Muscle of arm (tissue), 12 donors: ENCODE measurements around the gene TMEM120B. TPM values are rescaled to one million over a fixed set of nuclear protein-coding genes. Genes with fewer than 3 reads are reported as not detected.
"Not testable (repeated sequence)": the region's sequence is repeated elsewhere in the genome, so short reads cannot be mapped to it uniquely, and the experiment has no call there.

Experiments used
- DNase-seq: peaks from one replicate; pipeline ENCODE4 v3.0.0-alpha.2; 2013
- polyA plus RNA-seq, 12 donors: library from polyadenylated mRNA; unstranded; fragments of 120-200 nt; gene quantifications; one replicate each; pipeline ENCODE4 v1.2.1, GENCODE V29; 2013; ENCODE audit not compliant: insufficient read length in 12 of 12

Gene TMEM120B
- polyA plus RNA-seq, 12 donors: 11.1 to 29.8 (median 19.1) TPM; not detected in 1

DNA sequence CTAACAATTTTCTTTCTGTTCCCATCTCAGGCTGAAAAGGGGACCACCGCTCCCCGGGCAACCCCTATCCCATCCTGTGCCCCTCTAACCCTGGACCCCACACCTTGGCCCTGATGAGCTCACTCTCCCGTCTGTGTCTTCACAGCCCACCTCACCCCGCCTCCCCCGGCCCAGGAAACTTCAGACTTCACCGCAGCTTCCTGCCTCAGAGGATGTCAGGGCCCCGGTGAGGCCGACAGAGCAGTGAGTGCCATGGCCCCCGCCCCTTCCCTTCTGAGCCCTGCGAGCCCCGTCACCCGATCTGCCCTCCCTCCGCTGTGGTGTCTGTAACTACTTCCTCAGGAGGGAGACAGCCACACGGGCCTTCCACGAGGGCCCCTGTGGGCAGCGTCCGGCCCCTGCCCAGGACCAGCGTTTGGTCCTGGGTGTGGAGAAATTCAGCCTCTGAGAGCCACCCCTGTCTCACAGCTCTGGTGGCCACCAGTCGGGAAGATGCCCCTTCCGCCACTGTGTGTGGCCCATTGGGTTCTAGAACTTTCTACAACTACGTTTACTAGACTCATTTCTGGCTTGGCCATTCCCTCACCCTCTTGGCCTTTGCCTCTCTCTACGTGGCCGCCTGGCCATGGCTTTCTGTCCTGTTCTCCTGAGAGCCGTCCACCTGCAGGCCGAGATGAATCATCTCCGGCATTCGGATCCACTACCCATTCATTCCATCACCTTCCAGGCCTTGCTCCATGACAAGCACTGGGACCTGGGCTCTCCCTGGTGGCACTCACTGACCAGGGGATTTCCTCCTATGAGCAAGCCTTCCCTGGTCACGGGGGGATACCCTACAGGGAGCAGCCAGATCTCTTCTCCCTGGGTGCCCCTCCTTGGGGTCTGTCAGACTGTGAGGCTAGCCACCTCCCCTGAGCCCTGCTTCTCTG lies 77.5 kb downstream of the TMEM120B start:
- no peak for DNase-seq

DNA sequence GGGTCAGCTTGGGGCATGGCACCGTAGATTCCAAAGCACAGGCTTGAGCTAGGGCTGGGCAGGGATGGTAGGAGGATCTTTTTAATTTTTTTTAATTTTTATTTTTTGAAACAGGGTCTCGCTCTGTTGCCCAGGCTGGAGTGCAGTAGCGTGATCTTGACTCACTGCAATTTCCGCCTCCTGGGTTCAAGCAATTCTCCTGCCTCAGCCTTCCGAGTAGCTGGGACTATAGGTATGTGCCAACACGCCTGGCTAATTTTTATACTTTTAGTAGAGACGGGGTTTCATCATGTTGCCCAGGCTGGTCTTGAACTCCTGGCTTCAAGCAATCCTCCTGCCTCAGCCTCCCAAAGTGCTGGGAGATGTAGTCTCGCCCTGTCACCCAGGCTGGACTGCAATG lies 78.2 kb downstream of the TMEM120B start:
- DNase-seq: not testable (repeated sequence)

DNA sequence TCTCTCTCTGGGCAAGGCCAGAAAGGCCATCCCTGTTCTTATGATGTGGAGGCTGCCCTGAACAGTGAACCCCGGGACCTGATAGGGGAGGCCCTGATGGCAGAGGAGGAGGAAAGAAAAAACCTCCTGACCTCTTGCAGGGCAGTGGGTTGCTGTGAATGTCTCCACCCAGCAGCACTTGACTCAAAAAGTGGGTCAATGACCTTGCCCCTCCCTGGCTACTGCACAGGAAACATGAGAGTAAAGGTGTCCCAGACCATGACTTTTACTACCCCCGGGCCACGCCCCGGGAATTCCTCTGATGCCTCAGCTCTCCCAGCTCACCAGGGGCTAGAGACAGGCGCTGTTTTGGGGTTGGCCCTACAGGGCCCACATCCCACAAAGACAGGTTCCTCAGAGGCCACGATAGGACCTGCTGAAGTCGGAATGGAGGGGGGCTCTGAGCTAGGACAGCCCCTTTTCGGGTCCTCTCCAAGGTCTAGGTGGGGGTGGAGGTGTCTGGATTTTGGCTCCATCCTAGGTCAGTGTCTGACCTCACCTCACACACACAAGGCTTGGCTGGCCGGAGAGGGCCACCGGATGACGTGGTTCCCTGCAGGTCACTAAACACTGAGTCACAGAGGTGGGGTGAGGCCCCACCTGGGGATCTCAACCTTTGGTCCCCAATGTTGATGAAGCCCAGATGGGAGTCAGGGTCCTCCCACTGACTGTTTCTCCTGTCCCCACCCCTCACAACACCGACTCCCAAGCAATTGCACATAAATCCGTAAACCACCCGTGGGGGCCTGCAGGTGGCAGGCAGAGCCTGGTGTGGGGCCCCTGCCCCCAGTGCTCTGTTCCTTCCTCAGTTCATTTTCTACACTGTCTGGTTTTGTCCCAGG lies 79.4 kb downstream of the TMEM120B start:
- no peak for DNase-seq

DNA sequence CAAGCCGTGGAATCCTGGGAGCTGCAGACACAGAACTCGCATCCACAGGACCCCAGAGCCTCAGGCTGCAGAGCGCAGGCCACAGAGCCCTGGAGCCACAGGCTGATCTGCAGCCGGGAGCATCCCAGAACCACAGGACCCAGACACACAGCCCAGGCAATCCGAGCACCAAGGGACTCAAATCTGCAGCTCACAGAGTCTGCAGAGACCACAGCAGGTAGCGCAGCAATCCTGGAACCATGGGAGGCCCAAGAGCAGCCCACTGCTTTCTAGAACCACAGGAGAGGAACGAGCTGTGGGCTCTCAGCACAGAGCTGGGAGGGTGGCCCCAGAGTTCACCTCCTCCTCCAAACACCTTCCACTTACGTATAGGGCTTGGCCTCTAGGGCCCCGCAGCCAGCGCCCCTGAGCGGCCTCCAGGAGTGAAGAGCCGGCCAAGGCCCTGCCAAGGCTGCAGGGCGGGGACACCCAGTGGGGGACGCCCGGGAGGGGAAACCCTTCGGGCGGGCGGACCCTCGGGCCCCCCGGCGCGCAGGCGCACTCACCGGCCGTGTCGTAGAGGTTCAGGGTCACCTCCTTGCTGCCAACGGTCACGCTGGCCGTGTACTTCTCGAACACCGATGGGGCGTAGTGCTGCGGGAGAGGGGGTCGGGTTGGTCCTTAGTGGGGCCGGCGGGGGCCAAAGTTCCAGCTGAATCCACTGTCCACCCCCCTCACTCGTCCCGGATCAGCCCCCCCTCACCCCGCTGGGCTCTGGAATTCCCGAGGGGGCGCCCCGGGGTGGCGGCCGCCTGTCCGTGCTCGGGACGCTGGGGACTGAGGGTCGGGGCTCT lies 80.3 kb downstream of the TMEM120B start:
- no peak for DNase-seq

DNA sequence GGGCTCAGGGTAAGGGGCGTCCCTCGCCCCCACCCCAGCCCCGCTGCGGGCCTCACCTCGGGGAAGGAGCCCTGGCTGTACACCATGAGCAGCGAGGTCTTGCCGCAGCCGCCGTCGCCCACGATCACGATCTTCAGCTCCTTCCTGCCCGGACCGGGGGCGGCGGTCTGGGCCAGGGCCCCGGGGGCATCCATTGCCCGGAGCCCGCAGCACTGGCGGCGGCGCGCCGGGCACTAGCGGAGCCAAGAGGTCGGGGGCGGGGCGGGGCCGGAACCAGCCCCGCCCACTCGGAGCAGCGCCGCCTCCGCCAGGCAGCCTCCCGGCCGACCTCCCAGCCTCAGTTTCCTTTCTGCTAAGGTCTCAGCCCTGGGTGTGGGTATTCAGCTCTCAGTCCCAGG lies 80.9 kb downstream of the TMEM120B start, which contains the start of gene RHOF:
Gene RHOF, minus strand, starts transcription at position 249 of the 398 bp plus-strand sequence. Its CDS starts 55 bp downstream, at position 194.
- no peak for DNase-seq

DNA sequence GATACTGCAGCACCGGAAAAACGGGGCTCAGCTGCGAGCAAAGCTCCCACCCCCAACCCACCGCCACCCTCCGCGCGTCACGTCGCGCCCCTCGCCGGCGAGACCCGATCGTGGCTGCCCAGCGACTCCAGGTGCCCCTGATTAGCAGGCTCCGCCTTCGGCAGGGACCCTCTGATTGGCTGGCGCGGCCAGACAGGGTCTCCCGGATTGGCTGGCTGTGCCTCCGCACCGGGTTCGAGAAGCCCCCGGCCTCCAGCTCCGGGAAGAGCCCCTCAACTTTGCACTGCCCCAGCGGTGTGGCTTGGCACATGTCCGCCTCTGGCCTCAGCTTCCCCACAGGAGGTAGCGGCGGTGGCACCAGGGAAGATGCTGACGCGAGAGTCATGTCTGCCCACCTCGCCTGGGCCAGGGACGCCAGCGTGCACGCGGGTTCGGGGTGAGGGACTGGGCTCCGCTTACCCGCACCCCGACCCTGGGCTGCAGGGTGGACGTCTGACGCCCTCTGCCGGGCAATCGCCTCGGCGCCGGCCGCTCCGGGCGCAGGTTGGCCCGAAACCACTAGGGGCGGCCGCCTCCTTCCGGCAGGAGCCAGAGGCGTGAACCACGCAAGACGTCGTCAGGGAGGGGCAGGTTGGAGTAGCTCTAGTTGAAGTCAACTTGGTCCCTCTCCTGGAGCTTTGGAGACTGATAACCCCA lies 81.4 kb downstream of the TMEM120B start:
- peak; percentile 91 for DNase-seq

DNA sequence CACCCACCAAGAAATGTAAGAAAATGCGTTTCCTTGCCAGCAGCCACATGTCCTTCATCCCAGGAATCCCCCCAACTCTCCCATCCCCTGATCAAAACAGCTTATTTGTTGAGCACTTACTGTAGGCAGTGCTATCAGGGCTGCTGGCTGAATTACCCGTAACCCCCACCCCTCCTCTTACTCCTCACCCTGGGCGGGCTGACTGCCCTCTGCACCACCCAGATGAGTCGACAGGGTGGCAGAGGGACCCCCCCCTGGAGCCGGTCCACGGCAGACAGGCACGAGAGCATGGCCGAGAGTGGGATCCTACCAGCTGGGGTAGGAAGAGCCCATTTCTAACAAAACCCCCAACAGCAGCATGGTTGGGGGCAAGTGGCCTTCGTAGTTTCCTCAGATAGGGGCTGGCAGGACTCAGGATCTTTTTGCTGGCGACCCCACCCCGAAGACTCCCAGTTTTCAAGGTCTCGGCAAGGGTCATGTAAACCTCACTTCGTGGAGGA lies 82.0 kb downstream of the TMEM120B start:
- DNase-seq: no peak

DNA sequence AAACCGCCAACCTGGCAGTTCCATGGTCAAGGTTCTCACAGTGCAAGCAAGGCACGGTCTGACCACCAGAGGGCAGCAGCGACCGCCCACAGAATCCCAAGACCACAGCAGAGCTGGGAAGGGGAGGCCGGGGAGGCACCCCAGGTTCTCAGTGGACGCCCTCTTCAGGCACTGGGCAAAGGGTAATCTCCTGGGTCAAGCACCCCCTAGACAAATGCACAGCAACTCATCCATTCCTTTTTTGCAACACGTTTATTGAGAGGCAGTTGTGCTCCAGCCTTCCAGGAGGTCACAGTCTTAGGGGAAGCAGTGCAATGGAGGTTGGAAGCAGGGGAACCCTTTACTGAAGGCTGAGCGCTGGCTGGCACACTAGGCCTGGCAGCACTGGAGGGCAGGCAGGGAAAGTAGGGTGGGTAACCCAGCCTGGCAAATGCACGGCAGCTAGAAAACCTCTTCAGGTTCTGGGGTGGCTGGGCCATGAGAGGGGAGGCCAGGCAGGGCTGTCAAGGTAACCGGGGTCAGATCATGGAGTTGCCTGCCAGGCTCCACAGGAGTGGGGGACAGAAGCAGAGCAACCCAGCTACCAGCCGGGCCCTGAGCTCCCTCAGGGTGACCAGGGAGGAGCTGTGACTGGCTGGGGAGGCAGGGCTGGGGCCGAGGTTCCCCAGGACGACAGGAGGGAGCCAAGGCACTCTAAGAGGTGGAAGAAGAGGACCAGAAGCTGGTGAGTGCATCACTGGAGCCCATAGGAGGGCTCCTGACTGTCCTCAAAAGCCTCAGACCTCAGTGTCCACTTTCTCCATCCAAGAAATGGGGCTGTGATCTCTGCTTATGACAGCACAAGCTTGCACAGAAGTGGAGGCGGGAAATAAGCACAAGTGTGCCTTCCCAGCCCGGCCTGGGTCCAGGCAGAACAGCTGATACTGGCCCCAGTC lies 82.7 kb downstream of the TMEM120B start:
- DNase-seq: peak; percentile 95

DNA sequence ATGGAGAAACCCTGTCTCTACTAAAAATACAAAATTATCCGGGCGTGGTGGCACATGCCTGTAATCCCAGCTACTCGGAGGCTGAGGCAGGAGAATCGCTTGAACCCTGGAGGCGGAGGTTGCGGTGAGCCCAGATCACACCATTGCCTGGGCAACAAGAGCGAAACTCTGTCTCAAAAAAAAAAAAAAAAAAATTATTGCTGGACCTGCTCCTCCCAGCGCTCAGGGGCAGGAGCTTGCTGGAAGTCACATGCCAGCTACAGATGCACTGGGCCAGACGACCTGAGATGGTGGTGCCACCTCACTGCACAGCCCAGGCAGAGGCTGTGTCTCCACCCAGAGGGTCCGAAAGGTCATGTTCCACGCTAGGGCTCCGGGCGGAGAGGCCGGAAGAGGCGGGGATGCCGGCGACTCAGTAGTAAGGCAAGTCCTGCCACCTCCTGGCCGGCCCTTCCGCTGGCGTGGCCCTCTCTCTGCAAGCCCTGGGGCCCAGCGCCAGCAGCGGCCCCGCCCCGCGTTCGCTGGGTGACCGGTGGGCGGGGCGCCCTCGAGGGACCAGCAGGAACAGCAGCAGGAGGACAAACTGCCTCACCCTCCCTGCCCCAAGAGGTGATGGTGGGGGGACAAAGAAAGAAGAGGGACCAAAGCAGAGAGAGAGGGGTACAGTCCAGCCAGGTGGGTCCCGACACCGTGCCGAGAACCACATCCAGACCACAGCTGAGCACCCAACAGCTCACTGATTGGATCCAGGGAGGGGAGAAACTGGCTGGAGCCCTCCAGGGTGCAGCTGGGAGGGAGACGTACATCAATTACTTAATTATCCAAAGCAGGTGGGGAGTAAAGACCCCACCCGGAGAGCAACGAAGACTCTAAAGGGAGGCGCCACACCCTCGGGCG lies 84.6 kb downstream of the TMEM120B start:
- no peak for DNase-seq

DNA sequence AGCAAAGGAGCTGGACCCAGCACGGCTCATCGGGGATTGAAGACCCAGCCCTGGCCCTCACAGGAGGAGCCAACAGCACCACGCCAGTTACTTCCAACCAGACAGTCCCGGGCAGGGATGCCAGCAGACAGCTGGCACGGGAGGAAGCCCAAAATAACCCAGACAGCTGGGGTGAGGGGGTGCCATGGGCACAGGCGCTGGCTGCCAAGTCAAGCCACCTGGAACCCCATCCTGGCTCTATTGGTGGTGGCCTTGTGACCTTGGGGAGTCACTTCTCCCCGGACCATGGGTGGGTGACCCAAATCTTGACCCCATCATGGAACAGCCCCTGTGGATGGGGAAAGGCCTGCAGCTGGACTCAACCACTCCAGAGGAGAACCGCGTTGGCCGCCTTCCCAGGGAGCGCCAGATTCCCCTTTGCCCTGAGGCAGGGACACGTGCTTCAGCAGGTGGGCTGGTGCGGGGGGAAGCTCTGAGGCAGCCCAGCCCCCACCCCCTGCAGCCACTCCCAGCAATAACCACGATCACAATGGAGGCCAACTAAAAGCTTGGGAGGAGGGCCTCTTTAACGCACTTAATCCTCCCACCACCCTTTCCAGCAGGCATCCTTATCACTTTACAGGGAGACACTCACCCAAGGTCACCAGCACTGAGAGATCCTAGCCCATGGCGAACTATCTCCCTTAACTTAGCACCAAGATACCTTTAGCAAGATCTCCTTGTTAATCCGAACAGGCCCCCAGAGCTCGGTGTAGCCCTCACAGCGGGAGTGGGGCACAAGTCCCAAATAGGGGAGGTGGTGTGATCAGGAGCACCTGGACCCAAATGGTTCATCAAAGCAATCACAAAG lies 85.6 kb downstream of the TMEM120B start:
- DNase-seq: no peak

DNA sequence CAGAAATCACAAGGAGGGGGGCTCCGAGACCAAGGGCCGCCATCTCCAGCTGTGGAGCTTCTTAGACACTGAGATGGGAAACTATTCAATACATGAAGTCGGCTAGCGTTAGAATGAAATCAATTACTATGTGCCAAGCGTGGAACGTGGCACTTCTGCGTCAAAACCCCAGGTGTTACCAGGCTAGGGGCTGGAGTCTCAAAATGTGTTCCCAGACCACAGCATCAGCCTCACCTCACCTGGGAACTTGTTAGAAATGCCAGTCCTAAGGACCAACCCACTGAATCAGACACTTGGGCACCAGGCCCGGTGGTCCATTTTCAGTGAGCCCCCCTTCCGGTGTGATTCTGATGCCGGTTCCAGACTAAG lies 86.2 kb downstream of the TMEM120B start:
- no peak for DNase-seq

DNA sequence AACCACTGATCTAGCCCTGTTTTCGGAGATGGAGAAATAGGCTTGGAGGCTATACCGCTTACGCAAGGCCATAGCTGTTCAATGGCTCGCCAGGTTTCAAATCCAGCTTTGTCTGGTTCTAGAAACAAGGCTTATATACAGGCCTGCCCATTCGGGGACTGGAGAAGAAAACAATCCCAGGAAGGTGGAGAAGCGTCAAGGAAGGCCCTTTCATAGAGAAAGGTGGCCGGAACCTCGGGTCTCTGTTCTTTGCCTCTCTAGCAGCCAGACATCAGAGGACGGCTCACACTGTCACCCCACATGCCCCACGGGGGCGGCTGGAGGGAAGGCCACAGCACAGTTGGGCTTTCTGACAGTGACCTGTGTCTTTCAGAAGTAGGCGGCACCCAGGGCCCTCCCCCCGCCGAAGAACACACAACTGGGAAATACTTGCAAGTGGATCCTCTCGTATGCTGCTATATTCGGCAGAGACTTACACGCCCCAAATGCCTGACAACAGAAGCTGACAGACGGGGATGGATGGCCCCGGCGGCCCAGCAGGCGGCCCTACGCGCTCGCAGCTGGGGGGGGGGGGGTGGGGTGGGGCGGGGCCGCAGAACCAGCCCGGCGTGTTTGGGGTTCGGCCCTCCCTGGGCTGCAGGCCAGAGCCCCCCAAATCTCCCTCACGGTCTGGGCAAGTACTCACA lies 86.7 kb downstream of the TMEM120B start:
- no peak for DNase-seq

DNA sequence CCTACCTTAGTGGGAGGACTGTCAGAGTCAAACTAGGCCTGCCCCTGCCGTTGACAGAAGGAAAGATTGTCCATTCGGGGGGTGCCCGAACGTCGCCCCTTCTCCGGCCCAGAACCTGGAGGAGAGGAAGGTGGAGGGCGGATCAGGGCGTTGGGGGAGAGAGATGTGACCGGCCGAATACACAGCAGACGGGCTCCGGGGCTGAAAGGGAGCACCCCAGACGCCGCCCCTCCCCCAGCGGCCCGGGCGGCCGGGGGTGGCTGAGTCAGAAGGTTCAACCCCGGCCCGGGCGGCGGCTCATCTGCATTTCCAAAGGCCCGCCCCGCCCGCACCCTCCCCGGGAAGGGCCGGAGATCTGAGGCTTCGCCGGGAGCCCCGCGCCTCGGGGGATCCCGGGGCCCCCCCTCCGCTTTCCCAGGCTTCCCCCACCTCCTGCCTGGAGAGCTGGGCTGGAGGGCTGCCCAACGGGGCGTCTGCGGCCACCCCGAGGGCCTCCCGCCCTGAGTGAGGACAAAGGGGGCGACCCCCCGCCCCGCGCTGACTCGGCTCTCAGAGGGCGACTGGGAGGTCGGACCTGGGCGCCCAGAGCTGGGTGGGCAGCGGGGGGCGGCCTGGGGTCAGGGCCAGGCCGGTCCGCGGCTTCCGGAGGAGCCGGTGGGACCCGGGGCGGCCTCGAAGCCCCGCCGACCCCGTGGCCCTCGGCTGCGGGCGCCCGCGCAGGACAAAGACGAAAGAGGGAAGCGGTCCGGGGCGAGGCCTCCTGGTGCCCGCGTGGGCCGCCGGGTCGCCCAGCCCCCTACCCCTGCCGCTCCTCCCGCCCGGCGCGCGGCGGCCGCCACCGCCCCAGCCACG lies 87.5 kb downstream of the TMEM120B start:
- DNase-seq: peak; percentile 73

DNA sequence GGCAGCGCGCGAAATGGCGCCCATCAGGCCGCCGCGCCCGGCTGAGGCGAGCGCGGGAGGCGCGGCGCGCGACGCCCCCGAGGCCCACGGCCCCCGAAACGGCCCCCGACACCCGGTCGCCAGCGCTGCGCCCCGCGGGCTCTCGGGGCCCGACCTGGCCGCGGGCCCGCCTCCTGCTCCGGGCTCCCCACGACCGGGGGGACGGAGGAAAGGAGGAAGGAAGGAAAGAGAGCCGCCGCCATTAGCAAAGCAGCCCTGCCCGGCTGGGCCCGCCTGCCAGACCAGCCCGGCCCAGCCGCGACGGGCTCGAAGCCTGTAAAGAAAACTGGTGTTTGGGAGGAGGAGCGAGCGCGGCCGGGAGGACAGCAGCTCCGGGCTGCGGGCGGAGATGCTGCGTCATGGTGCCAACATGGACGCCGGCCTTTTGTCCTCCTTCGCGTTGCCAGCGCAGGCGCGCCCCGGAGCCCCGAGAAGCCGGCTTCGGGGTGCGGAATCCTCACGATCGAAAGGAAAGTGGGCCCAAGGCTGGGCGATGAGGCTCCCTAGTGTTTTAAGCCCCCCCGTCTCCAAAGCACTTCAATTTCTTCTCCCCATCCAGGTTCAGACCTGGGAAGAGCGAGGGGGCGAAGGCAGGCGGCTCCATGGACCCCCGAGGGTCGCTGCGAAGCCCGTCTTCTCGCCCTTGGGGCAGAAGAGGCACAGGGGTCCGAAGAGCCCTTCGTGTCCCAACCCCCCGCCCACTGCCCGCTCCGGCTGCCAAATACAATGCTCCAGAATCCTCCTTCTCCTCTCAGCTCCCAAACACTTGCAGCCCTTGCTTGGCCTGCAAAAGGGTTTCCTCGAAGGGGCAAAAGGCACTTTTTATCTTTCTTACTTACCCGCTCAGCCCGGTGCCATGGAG lies 88.4 kb downstream of the TMEM120B start:
- peak; percentile 79 for DNase-seq
